Keratinocyte (primary cell): ENCODE results near the gene CFAP70.

Experiments used
- EZH2 ChIP-seq: IDR thresholded peaks from one replicate; pipeline ENCODE4 v1.6.1; 2012; ENCODE audit warnings: inconsistent platforms, mild to moderate bottlenecking, low read length, moderate library complexity
- TF ChIP-seq, protein P1 (sequence below), 3 experiments: IDR thresholded peaks in 1 of 3; conservative IDR thresholded peaks in 1 of 3; optimal IDR thresholded peaks in 1 of 3; 2 replicates in 2 of 3; 3 replicates in 1 of 3; pipeline versions ENCODE3 to v1.5.1; 2011; ENCODE audit warnings: low read length in 3 of 3, mild to moderate bottlenecking in 3 of 3, moderate library complexity in 2 of 3, control low read depth in 1 of 3, inconsistent platforms in 1 of 3; ENCODE audit not compliant: insufficient read depth in 2 of 3; ENCODE audit errors: extremely low read depth in 1 of 3

DNA sequence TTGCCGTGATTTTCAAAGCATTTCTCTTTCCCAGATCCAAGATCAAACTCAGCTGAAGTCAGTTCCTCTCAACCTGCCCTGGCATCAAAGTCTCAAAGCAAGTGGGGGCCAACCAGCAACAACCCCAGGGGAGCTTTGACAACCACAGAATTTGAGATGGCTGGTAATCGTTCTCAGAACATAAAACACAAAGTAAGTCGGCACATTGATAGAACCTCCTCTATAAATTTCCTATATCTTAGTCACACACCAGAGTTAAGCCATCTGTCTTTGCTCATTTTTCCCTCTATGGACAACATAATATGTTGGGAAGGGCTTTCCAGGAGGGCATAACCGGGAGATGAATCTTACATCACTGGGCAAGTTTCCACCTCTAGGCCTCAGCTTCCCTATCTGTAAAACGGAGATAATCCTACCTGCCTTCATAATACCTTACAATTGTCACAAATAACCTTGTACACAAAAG lies 110.4 kb downstream of the CFAP70 start:
- TF ChIP-seq, protein P1, sequence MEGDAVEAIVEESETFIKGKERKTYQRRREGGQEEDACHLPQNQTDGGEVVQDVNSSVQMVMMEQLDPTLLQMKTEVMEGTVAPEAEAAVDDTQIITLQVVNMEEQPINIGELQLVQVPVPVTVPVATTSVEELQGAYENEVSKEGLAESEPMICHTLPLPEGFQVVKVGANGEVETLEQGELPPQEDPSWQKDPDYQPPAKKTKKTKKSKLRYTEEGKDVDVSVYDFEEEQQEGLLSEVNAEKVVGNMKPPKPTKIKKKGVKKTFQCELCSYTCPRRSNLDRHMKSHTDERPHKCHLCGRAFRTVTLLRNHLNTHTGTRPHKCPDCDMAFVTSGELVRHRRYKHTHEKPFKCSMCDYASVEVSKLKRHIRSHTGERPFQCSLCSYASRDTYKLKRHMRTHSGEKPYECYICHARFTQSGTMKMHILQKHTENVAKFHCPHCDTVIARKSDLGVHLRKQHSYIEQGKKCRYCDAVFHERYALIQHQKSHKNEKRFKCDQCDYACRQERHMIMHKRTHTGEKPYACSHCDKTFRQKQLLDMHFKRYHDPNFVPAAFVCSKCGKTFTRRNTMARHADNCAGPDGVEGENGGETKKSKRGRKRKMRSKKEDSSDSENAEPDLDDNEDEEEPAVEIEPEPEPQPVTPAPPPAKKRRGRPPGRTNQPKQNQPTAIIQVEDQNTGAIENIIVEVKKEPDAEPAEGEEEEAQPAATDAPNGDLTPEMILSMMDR (optimal IDR thresholded peaks at IDR 0.05 in 1 of 3, IDR thresholded peaks at IDR 0.05 in 1 of 3, conservative IDR thresholded peaks at IDR 0.05 in 1 of 3; ENCODE audit: extremely low read depth in 1 of 3, insufficient read depth in 2 of 3, low read length in 3 of 3): no peak
- TF ChIP-seq EZH2: no peak
